Suppressor macrophage treated with lipopolysaccharide for 4 hours (primary cell): ENCODE results near the gene COX7A1.
A peak's percentile ranks its signal among the peaks of the same experiment; 100 is the strongest.
"Not testable (repeated sequence)": the region's sequence is repeated elsewhere in the genome, so short reads cannot be mapped to it uniquely, and the experiment has no call there.

Experiments used
- DNase-seq: peaks from one replicate; pipeline ENCODE4 v3.0.0-alpha.2; 2020

COX7A1 gene

GRCh38 chr19:36141039-36141927, 11.0 kb downstream of the COX7A1 start:
- peak; percentile 90 for DNase-seq

- DNase-seq = peak; percentile 49
Measured at GRCh38 chr19:36140304-36141038, 11.8 kb downstream of the COX7A1 start.

DNA sequence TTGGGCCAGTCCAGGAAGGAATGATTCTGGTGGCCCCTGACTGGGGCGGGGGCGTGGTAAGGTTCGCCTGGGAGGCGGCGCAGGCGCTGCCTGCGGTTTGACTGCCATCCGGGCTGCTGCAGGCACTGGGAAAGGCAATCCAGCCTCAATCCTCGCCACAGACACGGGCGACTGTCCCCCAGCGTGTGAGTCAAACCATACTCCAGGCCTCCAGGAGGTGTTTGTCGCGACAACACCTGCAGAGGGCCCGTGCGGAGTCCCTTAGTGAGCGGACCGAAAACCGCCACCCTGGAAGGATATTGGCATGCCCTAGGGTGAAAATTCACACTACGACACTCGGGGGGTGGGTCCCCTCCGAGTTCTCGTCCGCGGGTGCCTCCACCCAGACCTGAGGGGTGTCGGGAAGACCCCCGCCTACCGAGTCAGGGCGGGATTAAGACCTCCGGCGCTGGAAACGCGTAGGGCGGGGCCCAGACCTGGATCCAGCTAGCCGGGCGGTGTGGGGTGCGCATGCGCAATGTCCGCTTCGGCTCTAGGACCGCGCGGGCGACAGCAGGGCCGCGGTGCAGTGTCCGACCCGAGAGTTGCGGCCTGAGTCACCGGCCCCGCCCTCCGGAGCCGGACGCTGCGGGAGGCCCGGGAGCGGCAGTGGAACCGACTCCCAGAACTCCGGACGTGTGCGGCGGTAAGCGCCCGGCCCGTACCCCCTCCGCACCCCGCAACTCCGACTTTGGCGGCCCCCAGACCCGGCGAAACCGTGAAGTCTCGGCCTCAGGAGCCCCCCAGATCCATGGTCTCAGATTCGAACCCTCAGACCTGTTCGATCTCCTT, 12.6 kb downstream of the COX7A1 start, which contains the start of gene CAPNS1:
TSS of gene CAPNS1 (plus strand) at position 594 of the 831 bp plus-strand sequence. CDS start 946 bp downstream, outside the sequence.
- DNase-seq = peak; percentile 99

DNA sequence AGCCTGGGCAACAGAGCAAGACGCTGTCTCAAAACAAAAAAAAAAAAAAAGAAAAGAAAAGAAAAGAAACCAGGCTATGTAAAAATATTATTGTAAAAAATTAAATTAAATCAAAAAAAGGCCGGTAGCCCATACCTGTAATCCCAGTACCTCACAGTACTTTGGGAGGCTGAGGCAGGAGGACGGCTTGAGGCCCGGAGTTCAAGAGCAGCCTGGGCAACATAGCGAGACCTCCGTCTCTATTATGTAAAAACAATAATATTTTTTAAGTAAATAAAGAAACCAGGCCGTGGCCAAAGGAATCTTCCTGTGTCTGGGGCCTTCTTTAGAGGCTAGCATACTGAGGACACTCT, 13.2 kb downstream of the COX7A1 start:
- no peak for DNase-seq

DNA sequence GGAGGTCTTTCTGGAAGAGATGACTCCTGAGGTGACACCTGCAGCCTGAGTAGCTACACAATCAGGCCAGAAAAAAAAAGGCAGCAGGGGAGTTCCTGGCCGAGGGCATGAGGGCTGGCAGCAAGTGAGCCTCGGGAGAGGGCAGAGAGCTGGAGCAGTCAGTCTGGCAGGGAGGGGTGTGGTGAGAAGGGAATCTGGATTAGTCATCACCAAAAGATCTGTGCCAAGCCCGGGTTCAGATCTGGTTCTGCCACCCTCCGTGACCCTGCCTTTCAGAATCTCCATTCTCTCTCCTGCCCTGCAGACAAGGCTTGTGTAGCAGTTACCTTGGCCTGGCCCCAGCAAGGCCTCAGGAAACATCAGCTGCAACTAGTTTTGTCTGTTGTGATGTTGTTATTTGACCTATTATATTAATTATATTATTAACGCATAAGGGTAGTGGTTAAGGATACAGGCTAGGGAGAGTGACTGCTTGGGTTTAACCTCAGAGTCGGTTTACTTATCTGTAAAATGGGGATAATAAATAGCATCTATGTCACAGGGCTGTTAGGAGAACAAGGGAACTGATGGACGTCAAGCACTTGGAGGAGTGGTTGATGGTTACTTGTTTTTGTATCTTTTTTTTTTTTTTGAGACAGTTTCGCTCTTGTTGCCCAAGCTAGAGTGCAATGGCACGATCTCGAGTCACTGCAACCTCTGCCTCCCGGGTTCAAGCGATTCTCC, 15.1 kb downstream of the COX7A1 start:
- DNase-seq = peak; percentile 9

DNA sequence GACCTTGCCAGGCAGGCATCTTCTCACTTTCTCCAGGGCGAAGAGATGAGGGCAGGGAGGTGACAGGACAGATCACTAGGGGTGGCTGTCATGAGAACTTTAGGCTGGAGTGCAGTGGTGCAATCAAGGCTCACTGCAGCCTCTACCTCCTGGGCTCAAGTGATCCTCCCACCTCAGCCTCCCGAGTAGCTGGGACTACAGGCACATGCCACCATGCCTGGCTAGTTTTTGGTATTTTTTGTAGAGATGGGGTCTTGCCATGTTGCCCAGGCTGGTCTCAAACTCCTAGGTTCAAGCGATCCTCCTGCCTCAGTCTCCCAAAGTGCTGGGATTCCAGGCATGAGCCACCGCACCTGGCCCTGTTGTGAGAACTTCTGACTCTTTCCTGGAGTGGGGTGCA, 17.4 kb downstream of the COX7A1 start:
- DNase-seq = not testable (repeated sequence)

- DNase-seq = peak; percentile 38
Measured at GRCh38 chr19:36131221-36131620, 21.0 kb downstream of the COX7A1 start.

DNA sequence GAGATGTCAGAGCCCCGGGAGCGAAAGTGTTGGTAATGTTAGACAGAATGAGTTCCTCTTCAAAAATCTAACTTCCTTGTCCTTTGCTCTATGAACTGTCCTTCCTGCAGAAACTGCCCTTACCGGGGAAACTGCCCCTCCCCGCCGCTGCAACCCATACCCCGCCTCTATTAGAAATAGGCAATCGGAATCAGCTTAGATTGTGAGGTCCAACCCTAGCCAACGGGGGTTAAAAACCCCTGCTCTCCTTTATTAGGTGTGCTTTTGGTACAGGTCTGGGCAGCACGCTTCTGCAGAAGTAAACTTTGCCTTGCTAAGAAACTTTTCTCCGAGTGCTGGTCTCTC, 23.9 kb downstream of the COX7A1 start:
- DNase-seq = no peak

DNA sequence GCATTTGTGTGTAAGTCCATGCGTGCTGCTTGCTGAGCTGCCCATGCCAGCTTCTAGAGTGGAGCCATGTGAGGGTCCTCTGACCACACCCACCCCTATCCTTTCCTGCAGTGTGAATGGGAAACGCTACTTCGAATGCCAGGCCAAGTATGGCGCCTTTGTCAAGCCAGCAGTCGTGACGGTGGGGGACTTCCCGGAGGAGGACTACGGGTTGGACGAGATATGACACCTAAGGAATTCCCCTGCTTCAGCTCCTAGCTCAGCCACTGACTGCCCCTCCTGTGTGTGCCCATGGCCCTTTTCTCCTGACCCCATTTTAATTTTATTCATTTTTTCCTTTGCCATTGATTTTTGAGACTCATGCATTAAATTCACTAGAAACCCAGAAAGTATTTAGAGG, 26.7 kb downstream of the COX7A1 start:
- DNase-seq = no peak

GRCh38 chr19:36121486-36122124, 30.6 kb downstream of the COX7A1 start:
- DNase-seq = no peak

GRCh38 chr19:36120984-36121358, 31.3 kb downstream of the COX7A1 start:
- DNase-seq = no peak

DNA sequence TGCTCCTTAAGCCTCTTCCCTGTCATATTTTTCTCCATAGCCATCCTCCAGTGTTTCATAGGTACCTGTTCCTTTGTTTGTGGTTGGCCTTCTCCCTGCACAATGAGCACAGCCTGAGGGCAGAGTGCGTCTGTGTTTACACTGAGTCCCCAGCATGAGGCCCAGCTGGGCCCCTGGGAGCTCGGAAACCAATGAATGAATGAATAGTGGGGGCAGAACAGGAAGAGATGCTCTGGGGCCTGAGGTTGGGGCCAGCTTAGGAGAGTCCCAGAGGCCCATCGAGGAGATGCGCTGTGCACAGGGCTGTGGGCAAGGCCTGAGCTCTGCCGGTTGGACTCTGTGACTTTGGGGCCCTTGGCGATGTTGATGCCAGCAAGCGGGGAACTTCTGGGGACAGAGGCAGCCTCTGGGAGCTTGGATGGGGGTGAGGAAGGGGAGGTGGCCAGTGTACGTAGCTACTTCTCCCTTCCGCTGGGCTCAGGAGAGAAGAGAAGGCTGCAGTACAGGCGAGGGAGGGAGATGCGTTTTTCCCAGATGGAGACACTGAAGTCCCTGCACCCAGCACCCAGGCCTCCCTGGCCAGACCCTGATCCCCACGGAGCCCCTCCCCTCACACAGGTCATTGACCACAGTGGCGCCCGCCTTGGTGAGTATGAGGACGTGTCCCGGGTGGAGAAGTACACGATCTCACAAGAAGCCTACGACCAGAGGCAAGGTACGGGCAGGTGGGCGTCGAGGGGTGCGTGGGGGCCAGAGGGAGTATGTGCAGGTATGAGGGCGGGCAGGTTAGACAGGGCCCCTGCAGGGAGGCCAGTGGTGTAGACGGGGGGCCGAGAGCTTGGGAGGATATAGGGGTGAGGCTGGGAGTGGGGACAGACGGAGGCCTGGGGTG, 31.9 kb downstream of the COX7A1 start:
- DNase-seq = no peak

DNA sequence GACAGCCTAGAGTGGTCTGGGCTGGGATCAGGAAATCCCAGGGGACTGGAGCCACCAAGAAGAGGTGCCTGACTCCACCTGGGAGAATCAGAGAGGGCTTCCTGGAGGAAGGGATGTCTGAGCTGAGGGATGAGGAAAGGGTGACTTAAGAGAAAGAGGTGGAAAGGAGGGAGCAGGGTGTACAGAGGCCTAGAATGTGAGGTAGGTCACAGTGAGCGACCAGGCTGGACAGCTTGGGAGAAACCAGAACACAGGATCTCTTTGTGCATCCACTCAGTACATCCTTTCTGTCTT, 36.0 kb downstream of the COX7A1 start:
- no peak for DNase-seq

GRCh38 chr19:36115453-36116343, 36.5 kb downstream of the COX7A1 start, which contains the start of gene TBCB:
Gene TBCB (plus strand): TSS chr19:36115468. CDS start chr19:36115561, 93 bp downstream.
- DNase-seq = peak; percentile 85

- peak; percentile 100 for DNase-seq
Measured at GRCh38 chr19:36114721-36115452, 37.4 kb downstream of the COX7A1 start, which contains the start of gene POLR2I. Gene POLR2I (minus strand): TSS chr19:36114875. CDS start chr19:36114856, 19 bp downstream.

GRCh38 chr19:36113894-36114720, 38.1 kb downstream of the COX7A1 start:
- DNase-seq = peak; percentile 11

DNA sequence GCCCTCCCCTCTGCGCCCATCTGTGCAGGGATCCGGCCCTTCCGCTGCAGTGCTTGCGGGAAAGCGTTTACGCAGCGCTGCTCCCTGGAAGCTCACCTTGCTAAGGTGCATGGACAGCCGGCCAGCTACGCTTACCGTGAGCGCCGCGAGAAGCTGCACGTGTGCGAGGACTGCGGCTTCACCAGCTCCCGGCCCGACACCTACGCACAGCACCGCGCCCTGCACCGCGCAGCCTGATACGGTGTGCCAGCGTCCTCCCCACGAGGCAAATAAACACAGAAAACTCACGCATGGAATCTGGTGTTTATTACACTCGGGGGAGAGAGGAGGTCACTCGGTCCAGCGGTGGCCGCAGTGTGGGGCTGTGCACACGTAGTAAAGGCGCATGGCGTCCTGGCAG, 38.8 kb downstream of the COX7A1 start:
- no peak for DNase-seq

DNA sequence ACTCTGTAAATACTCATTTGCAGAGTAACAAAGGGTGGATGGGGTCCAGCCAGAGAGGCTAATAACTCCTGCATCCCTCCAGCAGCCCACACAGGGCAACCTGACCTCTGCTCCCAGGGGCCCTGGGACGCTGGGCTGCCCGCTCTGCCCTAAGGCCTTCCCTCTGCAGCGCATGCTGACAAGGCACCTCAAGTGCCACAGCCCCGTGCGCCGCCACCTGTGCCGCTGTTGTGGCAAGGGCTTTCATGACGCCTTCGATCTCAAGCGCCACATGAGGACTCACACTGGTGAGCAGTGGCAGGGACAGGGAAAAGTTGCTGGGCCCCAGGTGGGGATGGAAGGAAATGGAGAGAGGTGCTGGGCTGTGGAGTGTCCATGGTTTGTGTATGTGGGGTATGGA, 39.6 kb downstream of the COX7A1 start:
- no peak for DNase-seq
